ENCODE data around the gene CYS1. TPM values are rescaled to one million over a fixed set of nuclear protein-coding genes. Genes with fewer than 3 reads are reported as not detected.

The CYS1 gene
- total RNA-seq, 1 donor from 2014 or later = 3.7 TPM

DNA sequence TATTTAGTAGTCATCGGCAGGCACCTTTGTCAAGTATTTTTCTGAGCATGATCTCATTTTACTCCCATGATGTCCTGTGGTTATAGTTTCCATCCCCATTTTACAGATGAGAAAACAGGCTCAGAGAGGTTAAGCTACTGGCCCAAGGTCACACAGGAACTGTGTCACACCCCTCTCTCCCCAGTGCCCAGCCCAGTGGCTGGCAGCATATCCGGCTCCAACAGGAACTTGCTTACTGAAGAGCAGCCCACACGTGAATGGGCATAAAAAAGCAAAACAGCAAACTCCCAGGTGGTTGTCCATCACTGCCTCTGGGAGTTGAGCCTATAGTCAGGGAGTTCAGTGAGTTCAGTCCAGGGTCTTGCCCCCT lies 45.2 kb downstream of the CYS1 start:
- peaks cover 5% of the 10 kb centered on the region for H3K4me1 ChIP-seq (ENCODE audit: insufficient read depth, low read length)
- no peaks in the 10 kb centered on the region for H3K27me3 ChIP-seq (ENCODE audit: insufficient read depth, low read length)
- no peak overlapping the region for H3K4me2 ChIP-seq (ENCODE audit: low read length)
- H3K27ac Mint-ChIP-seq (ENCODE audit: unreplicated experiment) = no peak overlapping the region
- H3K9me3 ChIP-seq (ENCODE audit: insufficient read depth, low read depth, low read length) = no peaks in the 10 kb centered on the region
- no peak overlapping the region for H3K27ac ChIP-seq (ENCODE audit: low read depth, low read length)
- peaks cover 19% of the 10 kb centered on the region for H3K27me3 Mint-ChIP-seq (ENCODE audit: low read depth, unreplicated experiment)
- H3K4me3 Mint-ChIP-seq (ENCODE audit: unreplicated experiment) = no peak overlapping the region
- DNase-seq (ENCODE audit: low read depth) (no peak), FAIRE-seq (no peak)
- H3K9me3 Mint-ChIP-seq (ENCODE audit: unreplicated experiment) = no peaks in the 10 kb centered on the region
- H3K4me1 Mint-ChIP-seq (ENCODE audit: low read depth, unreplicated experiment) = peaks cover 3% of the 10 kb centered on the region
- H3K4me3 ChIP-seq (ENCODE audit: insufficient read depth, low read depth, low read length) = no peak overlapping the region
- H2AFZ ChIP-seq (ENCODE audit: low read depth, low read length) = no peak overlapping the region
- no peak for TF ChIP-seq EZH2 (IDR thresholded peaks at IDR 0.05; ENCODE audit: insufficient read depth, low read length)
- TF ChIP-seq, protein P1, sequence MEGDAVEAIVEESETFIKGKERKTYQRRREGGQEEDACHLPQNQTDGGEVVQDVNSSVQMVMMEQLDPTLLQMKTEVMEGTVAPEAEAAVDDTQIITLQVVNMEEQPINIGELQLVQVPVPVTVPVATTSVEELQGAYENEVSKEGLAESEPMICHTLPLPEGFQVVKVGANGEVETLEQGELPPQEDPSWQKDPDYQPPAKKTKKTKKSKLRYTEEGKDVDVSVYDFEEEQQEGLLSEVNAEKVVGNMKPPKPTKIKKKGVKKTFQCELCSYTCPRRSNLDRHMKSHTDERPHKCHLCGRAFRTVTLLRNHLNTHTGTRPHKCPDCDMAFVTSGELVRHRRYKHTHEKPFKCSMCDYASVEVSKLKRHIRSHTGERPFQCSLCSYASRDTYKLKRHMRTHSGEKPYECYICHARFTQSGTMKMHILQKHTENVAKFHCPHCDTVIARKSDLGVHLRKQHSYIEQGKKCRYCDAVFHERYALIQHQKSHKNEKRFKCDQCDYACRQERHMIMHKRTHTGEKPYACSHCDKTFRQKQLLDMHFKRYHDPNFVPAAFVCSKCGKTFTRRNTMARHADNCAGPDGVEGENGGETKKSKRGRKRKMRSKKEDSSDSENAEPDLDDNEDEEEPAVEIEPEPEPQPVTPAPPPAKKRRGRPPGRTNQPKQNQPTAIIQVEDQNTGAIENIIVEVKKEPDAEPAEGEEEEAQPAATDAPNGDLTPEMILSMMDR (IDR thresholded peaks at IDR 0.05; ENCODE audit: insufficient read depth, low read depth, low read length) = no peak
- H3K9ac ChIP-seq (ENCODE audit: low read length) = no peak overlapping the region
- no peaks in the 10 kb centered on the region for H4K20me1 ChIP-seq (ENCODE audit: insufficient read depth, low read length)
- H3K36me3 ChIP-seq (ENCODE audit: insufficient read depth, low read length) = no peaks in the 10 kb centered on the region
- H3K36me3 Mint-ChIP-seq (ENCODE audit: low read depth, unreplicated experiment) = peaks cover 1% of the 10 kb centered on the region
- no peaks in the 10 kb centered on the region for H3K79me2 ChIP-seq (ENCODE audit: insufficient read depth, low read length)

DNA sequence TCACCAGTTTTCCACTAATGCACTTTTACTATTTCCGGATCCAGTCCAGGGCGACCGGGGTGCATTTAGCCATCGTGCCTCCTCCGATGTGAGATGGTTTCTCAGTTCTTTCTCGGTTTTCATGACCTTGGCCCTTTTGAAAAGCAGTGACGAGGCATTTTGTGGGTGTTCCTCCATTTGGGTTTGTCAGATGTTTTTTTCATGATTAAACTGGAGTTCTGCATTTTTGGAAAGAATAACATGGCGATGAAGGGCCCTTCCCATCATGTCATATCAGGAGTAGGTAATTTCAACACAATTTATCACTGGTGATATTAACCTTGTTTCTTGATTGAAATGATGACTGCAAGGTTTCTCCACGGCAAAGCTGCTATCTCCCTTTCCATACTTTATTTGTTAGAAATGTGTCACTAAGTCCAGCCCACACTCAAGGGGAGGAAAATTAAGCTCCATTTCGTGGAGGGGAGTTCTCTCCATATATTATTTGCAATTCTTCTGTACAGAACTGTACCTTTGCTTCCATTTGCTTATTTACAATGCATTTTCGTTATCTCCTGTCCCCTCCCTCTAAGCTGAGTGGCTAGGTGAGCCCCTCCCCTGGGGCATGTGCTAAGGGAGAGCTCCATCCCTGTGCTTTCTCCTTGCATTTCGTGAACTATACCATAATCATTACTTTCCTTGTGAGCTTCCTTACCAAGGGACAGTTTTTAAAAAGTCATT lies 45.7 kb downstream of the CYS1 start:
- peaks cover 16% of the 10 kb centered on the region for H3K27me3 Mint-ChIP-seq (ENCODE audit: low read depth, unreplicated experiment)
- no peaks in the 10 kb centered on the region for H4K20me1 ChIP-seq (ENCODE audit: insufficient read depth, low read length)
- H3K36me3 ChIP-seq (ENCODE audit: insufficient read depth, low read length) = no peaks in the 10 kb centered on the region
- no peak overlapping the region for H3K4me3 ChIP-seq (ENCODE audit: insufficient read depth, low read depth, low read length)
- H3K27me3 ChIP-seq (ENCODE audit: insufficient read depth, low read length) = no peaks in the 10 kb centered on the region
- peaks cover 5% of the 10 kb centered on the region for H3K4me1 ChIP-seq (ENCODE audit: insufficient read depth, low read length)
- FAIRE-seq (no peak), DNase-seq (ENCODE audit: low read depth) (no peak)
- peaks cover 3% of the 10 kb centered on the region for H3K4me1 Mint-ChIP-seq (ENCODE audit: low read depth, unreplicated experiment)
- H3K27ac Mint-ChIP-seq (ENCODE audit: unreplicated experiment) = no peak overlapping the region
- no peaks in the 10 kb centered on the region for H3K9me3 Mint-ChIP-seq (ENCODE audit: unreplicated experiment)
- TF ChIP-seq EZH2 (IDR thresholded peaks at IDR 0.05; ENCODE audit: insufficient read depth, low read length) = no peak
- TF ChIP-seq, protein P1 (IDR thresholded peaks at IDR 0.05; ENCODE audit: insufficient read depth, low read depth, low read length) = no peak
- H3K36me3 Mint-ChIP-seq (ENCODE audit: low read depth, unreplicated experiment) = no peaks in the 10 kb centered on the region
- no peak overlapping the region for H3K4me3 Mint-ChIP-seq (ENCODE audit: unreplicated experiment)
- no peaks in the 10 kb centered on the region for H3K9me3 ChIP-seq (ENCODE audit: insufficient read depth, low read depth, low read length)
- no peak overlapping the region for H2AFZ ChIP-seq (ENCODE audit: low read depth, low read length)
- H3K27ac ChIP-seq (ENCODE audit: low read depth, low read length) = no peak overlapping the region
- H3K9ac ChIP-seq (ENCODE audit: low read length) = no peak overlapping the region
- no peak overlapping the region for H3K4me2 ChIP-seq (ENCODE audit: low read length)
- H3K79me2 ChIP-seq (ENCODE audit: insufficient read depth, low read length) = no peaks in the 10 kb centered on the region

DNA sequence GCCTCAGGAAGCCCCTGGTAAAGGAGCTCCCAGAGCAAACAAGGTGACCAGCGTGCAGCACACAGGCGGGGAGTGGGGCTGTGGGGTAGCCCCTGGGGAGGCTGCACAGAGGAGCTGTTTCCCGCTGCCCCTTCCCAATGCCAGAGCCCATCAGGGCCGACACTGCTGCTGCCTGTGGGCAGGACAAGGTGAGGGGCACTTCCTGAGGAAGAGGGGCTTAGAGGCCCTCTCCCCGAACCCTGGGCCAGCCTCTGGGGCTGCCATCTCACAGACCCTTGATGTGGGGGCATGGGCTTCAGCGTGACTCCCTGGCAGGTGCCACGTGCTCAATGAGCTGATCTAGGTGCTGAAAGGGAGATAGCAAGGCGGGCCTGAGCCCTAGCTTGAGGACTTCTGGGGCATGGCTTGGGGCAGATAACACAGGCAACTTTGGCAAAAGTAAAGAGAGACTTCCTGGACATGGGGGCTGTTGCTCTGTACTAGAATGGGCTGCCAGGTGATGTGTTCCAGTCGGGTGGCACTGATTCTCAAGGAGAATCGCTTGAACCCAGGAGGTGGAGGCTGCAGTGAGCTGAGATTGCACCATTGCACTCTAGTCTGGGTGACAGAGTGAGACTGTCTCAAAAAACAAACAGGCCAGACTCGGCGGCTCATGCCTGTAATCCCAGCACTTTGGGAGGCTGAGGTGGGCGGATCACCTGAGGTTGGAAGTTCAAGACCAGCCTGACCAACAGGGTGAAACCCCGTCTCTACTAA lies 46.8 kb downstream of the CYS1 start:
- H3K4me1 ChIP-seq (ENCODE audit: insufficient read depth, low read length) = peaks cover 12% of the 10 kb centered on the region
- Mint-ChIP-seq H3K4me3 (ENCODE audit: unreplicated experiment) (no peak overlapping the region), H3K27ac (ENCODE audit: unreplicated experiment) (no peak overlapping the region), H3K36me3 (ENCODE audit: low read depth, unreplicated experiment) (no peaks in the 10 kb centered on the region), H3K9me3 (ENCODE audit: unreplicated experiment) (no peaks in the 10 kb centered on the region), H3K27me3 (ENCODE audit: low read depth, unreplicated experiment) (peaks cover 16% of the 10 kb centered on the region), H3K4me1 (ENCODE audit: low read depth, unreplicated experiment) (peaks cover 3% of the 10 kb centered on the region)
- H3K4me2 ChIP-seq (ENCODE audit: low read length) = no peak overlapping the region
- no peak overlapping the region for H3K27ac ChIP-seq (ENCODE audit: low read depth, low read length)
- H3K9ac ChIP-seq (ENCODE audit: low read length) = no peak overlapping the region
- DNase-seq (ENCODE audit: low read depth) (no peak), FAIRE-seq (no peak)
- no peak overlapping the region for H2AFZ ChIP-seq (ENCODE audit: low read depth, low read length)
- no peaks in the 10 kb centered on the region for H3K27me3 ChIP-seq (ENCODE audit: insufficient read depth, low read length)
- no peaks in the 10 kb centered on the region for H4K20me1 ChIP-seq (ENCODE audit: insufficient read depth, low read length)
- no peak overlapping the region for H3K4me3 ChIP-seq (ENCODE audit: insufficient read depth, low read depth, low read length)
- H3K9me3 ChIP-seq (ENCODE audit: insufficient read depth, low read depth, low read length) = no peaks in the 10 kb centered on the region
- H3K36me3 ChIP-seq (ENCODE audit: insufficient read depth, low read length) = no peaks in the 10 kb centered on the region
- no peak for TF ChIP-seq EZH2 (IDR thresholded peaks at IDR 0.05; ENCODE audit: insufficient read depth, low read length)
- TF ChIP-seq, protein P1 (IDR thresholded peaks at IDR 0.05; ENCODE audit: insufficient read depth, low read depth, low read length) = no peak
- H3K79me2 ChIP-seq (ENCODE audit: insufficient read depth, low read length) = no peaks in the 10 kb centered on the region

Measured in astrocyte (in vitro differentiated cells and primary cell).